ENCODE measurements around the gene ATMIN. TPM values are rescaled to one million over a fixed set of nuclear protein-coding genes. Genes with fewer than 3 reads are reported as not detected.
A peak's percentile ranks its signal among the peaks of the same experiment; 100 is the strongest.

The ATMIN gene
- total RNA-seq, 1 donor from 2014 or later, result 55.9 TPM

GRCh38 chr16:81005610-81006161 lies 30.0 kb upstream of the ATMIN start:
- no peak for DNase-seq (ENCODE audit: low spot score)

GRCh38 chr16:81006211-81006812 lies 29.3 kb upstream of the ATMIN start:
- peak; percentile 69 for DNase-seq (ENCODE audit: low spot score)

GRCh38 chr16:81006813-81007695 lies 28.6 kb upstream of the ATMIN start, which contains the start of the genes CENPN and CMC2:
Gene CENPN, plus strand, starts transcription at chr16:81007214. Its CDS starts 4,726 bp downstream, at chr16:81011940.
Gene CMC2, minus strand, starts transcription at chr16:81006885. Its CDS starts 9,491 bp downstream, at chr16:80997394.
- DNase-seq (ENCODE audit: low spot score), result peak; percentile 100

- DNase-seq (ENCODE audit: low spot score), result no peak
Observed at GRCh38 chr16:81008505-81008789, 27.2 kb upstream of the ATMIN start.

GRCh38 chr16:81012974-81013373 lies 22.7 kb upstream of the ATMIN start:
- no peak for DNase-seq (ENCODE audit: low spot score)

GRCh38 chr16:81014672-81015071 lies 21.0 kb upstream of the ATMIN start:
- no peak for DNase-seq (ENCODE audit: low spot score)

GRCh38 chr16:81018496-81018895 lies 17.1 kb upstream of the ATMIN start:
- DNase-seq (ENCODE audit: low spot score), result no peak

GRCh38 chr16:81026429-81026828 lies 9.2 kb upstream of the ATMIN start:
- DNase-seq (ENCODE audit: low spot score), result no peak

GRCh38 chr16:81029930-81030604 lies 5.6 kb upstream of the ATMIN start:
- DNase-seq (ENCODE audit: low spot score), result no peak

GRCh38 chr16:81035975-81036750 lies 521 bp downstream of the ATMIN start:
- peak; percentile 10 for DNase-seq (ENCODE audit: low spot score)

GRCh38 chr16:81036751-81037350 lies 1.2 kb downstream of the ATMIN start:
- DNase-seq (ENCODE audit: low spot score), result peak; percentile 4

GRCh38 chr16:81040131-81040530 lies 4.5 kb downstream of the ATMIN start:
- no peak for DNase-seq (ENCODE audit: low spot score)

- DNase-seq (ENCODE audit: low spot score), result no peak
Observed at GRCh38 chr16:81040842-81041241, 5.2 kb downstream of the ATMIN start.

GRCh38 chr16:81041696-81042095 lies 6.1 kb downstream of the ATMIN start:
- DNase-seq (ENCODE audit: low spot score), result no peak

- DNase-seq (ENCODE audit: low spot score), result no peak
Observed at GRCh38 chr16:81042821-81043220, 7.2 kb downstream of the ATMIN start.

GRCh38 chr16:81053761-81054160 lies 18.1 kb downstream of the ATMIN start:
- no peak for DNase-seq (ENCODE audit: low spot score)

GRCh38 chr16:81060576-81061306 lies 25.1 kb downstream of the ATMIN start:
- no peak for DNase-seq (ENCODE audit: low spot score)

GRCh38 chr16:81061307-81061640 lies 25.6 kb downstream of the ATMIN start:
- no peak for DNase-seq (ENCODE audit: low spot score)

- no peak for DNase-seq (ENCODE audit: low spot score)
Observed at GRCh38 chr16:81061871-81062608, 26.4 kb downstream of the ATMIN start.

- peak; percentile 52 for DNase-seq (ENCODE audit: low spot score)
Observed at GRCh38 chr16:81066681-81067080, 31.0 kb downstream of the ATMIN start.

Data from umbilical cord (tissue), 2 donors.